Keratinocyte (primary cell): ENCODE results near the gene MPP2.

Source experiments
- CTCF ChIP-seq, 3 experiments: IDR thresholded peaks in 1 of 3; conservative IDR thresholded peaks in 1 of 3; optimal IDR thresholded peaks in 1 of 3; 2 replicates in 2 of 3; 3 replicates in 1 of 3; pipeline versions ENCODE3 to v1.5.1; 2011; ENCODE audit warnings: low read length in 3 of 3, mild to moderate bottlenecking in 3 of 3, moderate library complexity in 2 of 3, control low read depth in 1 of 3, inconsistent platforms in 1 of 3; ENCODE audit not compliant: insufficient read depth in 2 of 3; ENCODE audit errors: extremely low read depth in 1 of 3
- EZH2 ChIP-seq: IDR thresholded peaks from one replicate; pipeline ENCODE4 v1.6.1; 2012; ENCODE audit warnings: inconsistent platforms, mild to moderate bottlenecking, low read length, moderate library complexity

GRCh38 chr17:43917016-43917347 lies 9.6 kb upstream of the MPP2 start:
- TF ChIP-seq CTCF (optimal IDR thresholded peaks at IDR 0.05 in 1 of 3, IDR thresholded peaks at IDR 0.05 in 1 of 3, conservative IDR thresholded peaks at IDR 0.05 in 1 of 3; ENCODE audit: extremely low read depth in 1 of 3, insufficient read depth in 2 of 3, low read length in 3 of 3) (no peak), EZH2 (no peak)
